ENCODE data around the gene PRKAA1. TPM values are rescaled to one million over a fixed set of nuclear protein-coding genes. Genes with fewer than 3 reads are reported as not detected.

Gene PRKAA1
- total RNA-seq, 1 donor from 2014 or later = 83.9 TPM

GRCh38 chr5:40781843-40782409 is 16.2 kb downstream of the PRKAA1 start:
- DNase-seq (ENCODE audit: low spot score) = no peak

- no peak for DNase-seq (ENCODE audit: low spot score)
These were observed 17.3 kb downstream of the PRKAA1 start for GRCh38 chr5:40780858-40781257.

GRCh38 chr5:40780199-40780598 is 18.0 kb downstream of the PRKAA1 start:
- no peak for DNase-seq (ENCODE audit: low spot score)

GRCh38 chr5:40779561-40779960 is 18.6 kb downstream of the PRKAA1 start:
- DNase-seq (ENCODE audit: low spot score) = no peak

GRCh38 chr5:40778133-40778532 is 20.0 kb downstream of the PRKAA1 start:
- DNase-seq (ENCODE audit: low spot score) = no peak

GRCh38 chr5:40776658-40776977 is 21.6 kb downstream of the PRKAA1 start:
- DNase-seq (ENCODE audit: low spot score) = no peak

GRCh38 chr5:40775846-40776657 is 22.1 kb downstream of the PRKAA1 start:
- no peak for DNase-seq (ENCODE audit: low spot score)

- DNase-seq (ENCODE audit: low spot score) = no peak
These were observed 22.9 kb downstream of the PRKAA1 start for GRCh38 chr5:40775085-40775845.

- DNase-seq (ENCODE audit: low spot score) = no peak
These were observed 23.6 kb downstream of the PRKAA1 start for GRCh38 chr5:40774623-40775022.

GRCh38 chr5:40770764-40771163 is 27.4 kb downstream of the PRKAA1 start:
- no peak for DNase-seq (ENCODE audit: low spot score)

- no peak for DNase-seq (ENCODE audit: low spot score)
These were observed 35.5 kb downstream of the PRKAA1 start for GRCh38 chr5:40762705-40763104.

GRCh38 chr5:40757400-40757799 is 40.8 kb downstream of the PRKAA1 start:
- no peak for DNase-seq (ENCODE audit: low spot score)

GRCh38 chr5:40755407-40756365 is 42.5 kb downstream of the PRKAA1 start, which contains the start of gene TTC33:
Gene TTC33, minus strand, starts transcription at chr5:40755961. Its CDS starts 8,943 bp downstream, at chr5:40747018.
- peak; percentile 97 for DNase-seq (ENCODE audit: low spot score)

- DNase-seq (ENCODE audit: low spot score) = no peak
These were observed 43.1 kb downstream of the PRKAA1 start for GRCh38 chr5:40755093-40755406.

- no peak for DNase-seq (ENCODE audit: low spot score)
These were observed 43.6 kb downstream of the PRKAA1 start for GRCh38 chr5:40754381-40755092.

- DNase-seq (ENCODE audit: low spot score) = no peak
These were observed 51.5 kb downstream of the PRKAA1 start for GRCh38 chr5:40746703-40747102.

GRCh38 chr5:40743771-40744170 is 54.4 kb downstream of the PRKAA1 start:
- no peak for DNase-seq (ENCODE audit: low spot score)

- DNase-seq (ENCODE audit: low spot score) = no peak
These were observed 59.7 kb downstream of the PRKAA1 start for GRCh38 chr5:40738502-40738901.

- DNase-seq (ENCODE audit: low spot score) = no peak
These were observed 61.9 kb downstream of the PRKAA1 start for GRCh38 chr5:40736103-40736875.

GRCh38 chr5:40735609-40736008 is 62.6 kb downstream of the PRKAA1 start:
- no peak for DNase-seq (ENCODE audit: low spot score)

Data from mesenteric fat pad (tissue), 1 donor.